ENCODE measurements around the gene CYBB.

Gene CYBB

DNA sequence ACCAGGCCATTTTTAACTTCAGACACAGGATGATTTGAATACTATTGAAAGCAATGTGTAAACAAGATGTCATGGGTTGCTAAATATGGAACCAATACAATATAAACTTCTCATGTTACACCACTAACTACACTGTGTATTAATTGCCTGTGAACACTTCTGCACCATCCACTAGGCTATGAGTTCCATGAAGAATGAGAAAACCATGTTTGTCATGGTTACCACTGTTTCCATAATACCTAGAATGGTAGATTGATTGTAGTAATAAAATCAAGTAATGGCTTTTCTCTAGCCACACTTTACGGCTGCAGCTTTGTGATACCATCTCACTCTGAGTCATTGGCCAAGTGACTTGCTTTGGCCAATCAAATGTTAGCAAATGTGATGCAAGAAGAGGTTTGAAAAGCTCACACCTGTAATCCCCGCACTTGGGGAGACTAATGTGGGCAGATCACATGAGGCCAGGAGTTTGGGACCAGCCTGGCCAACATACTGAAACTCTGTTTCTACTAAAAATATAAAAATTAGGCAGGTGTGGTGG lies 19.9 kb upstream of the CYBB start:
- TF ChIP-seq ZNF837 (tag by site-specific recombination; IDR thresholded peaks at IDR 0.05) (no peak), ZNF302 (tag by site-specific recombination; IDR thresholded peaks at IDR 0.05; ENCODE audit: low read depth) (no peak), ZNF146 (tag by site-specific recombination; IDR thresholded peaks at IDR 0.05) (no peak), SCRT1 (tag by site-specific recombination; IDR thresholded peaks at IDR 0.05; ENCODE audit: borderline replicate concordance) (no peak), ZNF791 (tag by site-specific recombination; IDR thresholded peaks at IDR 0.05) (no peak), ZNF274 (IDR thresholded peaks at IDR 0.05; ENCODE audit: low read length) (no peak), ZNF274 (tag by site-specific recombination; IDR thresholded peaks at IDR 0.05; ENCODE audit: borderline replicate concordance) (no peak), ZNF521 (tag by site-specific recombination; IDR thresholded peaks at IDR 0.05) (no peak), ZNF548 (tag by site-specific recombination; IDR thresholded peaks at IDR 0.05) (no peak), EGR2 (tag by site-specific recombination; IDR thresholded peaks at IDR 0.05; ENCODE audit: low read depth) (no peak), ZNF558 (tag by site-specific recombination; IDR thresholded peaks at IDR 0.05) (no peak)
- TF ChIP-seq, protein P1, sequence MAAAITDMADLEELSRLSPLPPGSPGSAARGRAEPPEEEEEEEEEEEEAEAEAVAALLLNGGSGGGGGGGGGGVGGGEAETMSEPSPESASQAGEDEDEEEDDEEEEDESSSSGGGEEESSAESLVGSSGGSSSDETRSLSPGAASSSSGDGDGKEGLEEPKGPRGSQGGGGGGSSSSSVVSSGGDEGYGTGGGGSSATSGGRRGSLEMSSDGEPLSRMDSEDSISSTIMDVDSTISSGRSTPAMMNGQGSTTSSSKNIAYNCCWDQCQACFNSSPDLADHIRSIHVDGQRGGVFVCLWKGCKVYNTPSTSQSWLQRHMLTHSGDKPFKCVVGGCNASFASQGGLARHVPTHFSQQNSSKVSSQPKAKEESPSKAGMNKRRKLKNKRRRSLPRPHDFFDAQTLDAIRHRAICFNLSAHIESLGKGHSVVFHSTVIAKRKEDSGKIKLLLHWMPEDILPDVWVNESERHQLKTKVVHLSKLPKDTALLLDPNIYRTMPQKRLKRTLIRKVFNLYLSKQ (tag by site-specific recombination; IDR thresholded peaks at IDR 0.05; ENCODE audit: borderline replicate concordance), result no peak
- TF ChIP-seq, protein P2, sequence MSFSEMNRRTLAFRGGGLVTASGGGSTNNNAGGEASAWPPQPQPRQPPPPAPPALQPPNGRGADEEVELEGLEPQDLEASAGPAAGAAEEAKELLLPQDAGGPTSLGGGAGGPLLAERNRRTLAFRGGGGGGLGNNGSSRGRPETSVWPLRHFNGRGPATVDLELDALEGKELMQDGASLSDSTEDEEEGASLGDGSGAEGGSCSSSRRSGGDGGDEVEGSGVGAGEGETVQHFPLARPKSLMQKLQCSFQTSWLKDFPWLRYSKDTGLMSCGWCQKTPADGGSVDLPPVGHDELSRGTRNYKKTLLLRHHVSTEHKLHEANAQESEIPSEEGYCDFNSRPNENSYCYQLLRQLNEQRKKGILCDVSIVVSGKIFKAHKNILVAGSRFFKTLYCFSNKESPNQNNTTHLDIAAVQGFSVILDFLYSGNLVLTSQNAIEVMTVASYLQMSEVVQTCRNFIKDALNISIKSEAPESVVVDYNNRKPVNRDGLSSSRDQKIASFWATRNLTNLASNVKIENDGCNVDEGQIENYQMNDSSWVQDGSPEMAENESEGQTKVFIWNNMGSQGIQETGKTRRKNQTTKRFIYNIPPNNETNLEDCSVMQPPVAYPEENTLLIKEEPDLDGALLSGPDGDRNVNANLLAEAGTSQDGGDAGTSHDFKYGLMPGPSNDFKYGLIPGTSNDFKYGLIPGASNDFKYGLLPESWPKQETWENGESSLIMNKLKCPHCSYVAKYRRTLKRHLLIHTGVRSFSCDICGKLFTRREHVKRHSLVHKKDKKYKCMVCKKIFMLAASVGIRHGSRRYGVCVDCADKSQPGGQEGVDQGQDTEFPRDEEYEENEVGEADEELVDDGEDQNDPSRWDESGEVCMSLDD (tag by site-specific recombination; IDR thresholded peaks at IDR 0.05), result no peak
- Histone ChIP-seq H3K9me3 (ENCODE audit: control insufficient read depth, insufficient read depth, low read depth, low read length) (no peaks in the 10 kb centered on the region), H3K4me3 (ENCODE audit: low read depth, low read length) (no peak overlapping the region), H3K36me3 (ENCODE audit: control insufficient read depth in 2 of 2, insufficient read depth in 1 of 2, low read length in 2 of 2) (no peaks in the 10 kb centered on the region), H3K4me1 (ENCODE audit: control insufficient read depth, insufficient read depth, low read length) (no peaks in the 10 kb centered on the region), H3K27ac (ENCODE audit: extremely low read depth, low read depth, low read length) (no peak overlapping the region)
- CTCF ChIA-PET, result interaction anchor here (0.8 to 1.2 kb wide), 3 partner anchors 14 to 406 kb away, joined by 3 to 7 read pairs (median 3); no protein-coding TSS in a partner anchor
- POLR2A ChIA-PET, result no interaction called here

DNA sequence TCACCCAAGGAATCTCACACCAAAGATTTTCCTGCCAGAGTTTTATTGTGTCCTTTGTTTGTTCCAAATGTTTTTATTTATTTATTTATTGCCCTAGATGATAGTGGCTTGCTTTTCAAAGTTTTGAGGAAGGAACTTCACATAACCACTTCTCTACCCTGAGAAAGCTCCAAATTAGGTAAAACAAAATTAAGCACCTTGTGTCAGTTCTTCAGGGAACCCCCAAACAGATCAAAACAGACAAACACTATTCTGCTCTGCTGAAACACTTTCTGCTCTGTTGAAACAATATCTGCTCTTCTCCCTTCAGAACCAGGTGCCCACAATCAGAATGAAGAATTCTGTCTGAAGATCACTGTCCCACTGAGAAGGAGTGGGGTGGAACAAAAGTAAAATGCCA lies 16.5 kb upstream of the CYBB start:
- ChIA-PET POLR2A (no interaction called here), CTCF (interaction anchor here (0.5 to 2.5 kb wide), 5 partner anchors 10 to 198 kb away, joined by 3 to 6 read pairs (median 3); no protein-coding TSS in a partner anchor)
- H3K4me3 ChIP-seq (ENCODE audit: low read depth, low read length), result no peak overlapping the region
- H3K4me1 ChIP-seq (ENCODE audit: control insufficient read depth, insufficient read depth, low read length), result no peaks in the 10 kb centered on the region
- H3K27ac ChIP-seq (ENCODE audit: extremely low read depth, low read depth, low read length), result no peak overlapping the region
- H3K36me3 ChIP-seq (ENCODE audit: control insufficient read depth in 2 of 2, insufficient read depth in 1 of 2, low read length in 2 of 2), result no peaks in the 10 kb centered on the region
- H3K9me3 ChIP-seq (ENCODE audit: control insufficient read depth, insufficient read depth, low read depth, low read length), result no peaks in the 10 kb centered on the region
- TF ChIP-seq, protein P3, sequence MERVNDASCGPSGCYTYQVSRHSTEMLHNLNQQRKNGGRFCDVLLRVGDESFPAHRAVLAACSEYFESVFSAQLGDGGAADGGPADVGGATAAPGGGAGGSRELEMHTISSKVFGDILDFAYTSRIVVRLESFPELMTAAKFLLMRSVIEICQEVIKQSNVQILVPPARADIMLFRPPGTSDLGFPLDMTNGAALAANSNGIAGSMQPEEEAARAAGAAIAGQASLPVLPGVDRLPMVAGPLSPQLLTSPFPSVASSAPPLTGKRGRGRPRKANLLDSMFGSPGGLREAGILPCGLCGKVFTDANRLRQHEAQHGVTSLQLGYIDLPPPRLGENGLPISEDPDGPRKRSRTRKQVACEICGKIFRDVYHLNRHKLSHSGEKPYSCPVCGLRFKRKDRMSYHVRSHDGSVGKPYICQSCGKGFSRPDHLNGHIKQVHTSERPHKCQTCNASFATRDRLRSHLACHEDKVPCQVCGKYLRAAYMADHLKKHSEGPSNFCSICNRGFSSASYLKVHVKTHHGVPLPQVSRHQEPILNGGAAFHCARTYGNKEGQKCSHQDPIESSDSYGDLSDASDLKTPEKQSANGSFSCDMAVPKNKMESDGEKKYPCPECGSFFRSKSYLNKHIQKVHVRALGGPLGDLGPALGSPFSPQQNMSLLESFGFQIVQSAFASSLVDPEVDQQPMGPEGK (tag by site-specific recombination; IDR thresholded peaks at IDR 0.05), result no peak

DNA sequence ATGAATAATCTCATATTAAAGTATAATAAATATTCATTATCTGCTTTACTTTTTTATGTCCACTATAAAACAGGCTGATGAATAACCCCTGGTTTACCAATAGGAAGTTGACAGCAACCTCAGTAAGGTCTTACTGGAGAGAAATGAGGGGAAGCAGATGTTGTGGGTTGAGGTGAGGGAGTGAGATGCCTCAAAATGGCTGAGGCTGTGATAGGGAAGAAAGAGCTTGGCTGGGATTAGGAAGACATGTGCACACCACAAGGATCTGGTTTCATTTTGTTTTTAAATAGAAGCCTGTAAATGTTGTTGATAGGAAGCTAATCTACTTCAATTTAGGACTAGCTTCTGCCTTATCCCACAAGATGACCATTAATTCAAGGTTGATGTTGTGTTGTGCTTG lies 14.4 kb upstream of the CYBB start:
- CTCF ChIA-PET, result no interaction called here
- POLR2A ChIA-PET, result no interaction called here
- H3K4me1 ChIP-seq (ENCODE audit: control insufficient read depth, insufficient read depth, low read length), result no peaks in the 10 kb centered on the region
- H3K27ac ChIP-seq (ENCODE audit: extremely low read depth, low read depth, low read length), result no peak overlapping the region
- H3K36me3 ChIP-seq (ENCODE audit: control insufficient read depth in 2 of 2, insufficient read depth in 1 of 2, low read length in 2 of 2), result no peaks in the 10 kb centered on the region
- H3K4me3 ChIP-seq (ENCODE audit: low read depth, low read length), result no peak overlapping the region
- H3K9me3 ChIP-seq (ENCODE audit: control insufficient read depth, insufficient read depth, low read depth, low read length), result no peaks in the 10 kb centered on the region
- TF ChIP-seq ZNF514 (tag by site-specific recombination; IDR thresholded peaks at IDR 0.05) (no peak), ZNF423 (tag by site-specific recombination; IDR thresholded peaks at IDR 0.05) (no peak), ZXDB (tag by site-specific recombination; IDR thresholded peaks at IDR 0.05) (no peak), ZNF366 (tag by site-specific recombination; conservative IDR thresholded peaks at IDR 0.05) (no peak), HOXD13 (CRISPR knock-in tag; IDR thresholded peaks at IDR 0.05; ENCODE audit: borderline replicate concordance) (no peak), ZNF292 (tag by site-specific recombination; IDR thresholded peaks at IDR 0.05; ENCODE audit: borderline replicate concordance, low read depth) (no peak), PRDM4 (tag by site-specific recombination; IDR thresholded peaks at IDR 0.05) (no peak), ZNF391 (tag by site-specific recombination; IDR thresholded peaks at IDR 0.05; ENCODE audit: borderline replicate concordance, low read depth) (no peak), RBAK (tag by site-specific recombination; IDR thresholded peaks at IDR 0.05) (no peak), ZNF747 (tag by site-specific recombination; IDR thresholded peaks at IDR 0.05) (no peak), SCRT1 (tag by site-specific recombination; IDR thresholded peaks at IDR 0.05; ENCODE audit: borderline replicate concordance) (no peak)

All from HEK293 (cell line).